Stomach (tissue), 4 donors: ENCODE data around the gene COG2.

Experiments
- EP300 ChIP-seq: sonication (generic); formaldehyde crosslinking; IDR thresholded peaks from one replicate; pipeline ENCODE4 v1.6.1; 2017; ENCODE audit warnings: antibody characterized with exemption
- POLR2A ChIP-seq, 4 donors: fragments of 450-650 bp; IDR thresholded peaks; one replicate each; pipeline ENCODE4 v1.6.1; 2016; ENCODE audit warnings: antibody characterized with exemption in 4 of 4, control low read depth in 2 of 4, mild to moderate bottlenecking in 1 of 4, moderate library complexity in 1 of 4
- TF ChIP-seq, protein P1 (sequence below), 7 experiments: fragments of 450-650 bp in 4 of 7; fragments of 200-600 bp in 3 of 7; sonication (generic) in 3 of 7; IDR thresholded peaks; one replicate each; pipeline ENCODE4 v1.5.1; 2016 to 2019; ENCODE audit warnings: antibody characterized with exemption in 7 of 7, control low read depth in 2 of 7, mild to moderate bottlenecking in 1 of 7

DNA sequence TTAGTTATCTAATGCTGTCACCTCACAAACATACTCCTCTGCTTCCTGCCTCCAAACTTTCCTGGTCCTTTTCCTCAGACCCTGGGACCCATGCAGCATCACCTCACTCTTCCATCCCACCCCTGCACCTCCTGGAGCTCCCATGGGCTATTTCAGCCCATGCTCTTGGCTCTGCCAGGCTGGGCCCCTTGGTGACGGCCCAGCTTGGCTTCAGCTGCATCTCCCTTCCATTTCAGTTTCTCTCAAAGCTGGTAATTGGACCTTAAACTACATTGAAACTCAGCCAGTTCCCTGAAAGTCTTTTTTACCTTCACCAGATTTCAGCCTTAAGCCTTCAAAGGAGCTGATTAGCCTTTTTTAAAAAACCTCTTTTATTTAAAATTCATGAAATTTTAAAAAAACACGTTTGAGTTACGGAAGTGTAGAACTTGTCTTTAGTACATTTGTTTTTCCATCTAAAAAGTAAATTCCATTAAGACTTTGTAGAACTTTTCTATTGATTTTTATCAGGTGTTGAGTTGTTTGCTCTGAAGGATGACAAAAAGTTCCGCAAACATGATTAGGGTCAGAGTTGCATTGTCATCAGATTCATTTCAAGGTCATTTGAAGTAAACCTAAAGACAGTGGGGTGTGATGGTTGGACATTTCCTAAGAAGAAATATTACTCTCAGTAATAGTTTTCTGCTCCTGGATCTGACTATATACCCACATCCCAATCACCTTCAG lies 38.2 kb downstream of the COG2 start:
- TF ChIP-seq POLR2A (IDR thresholded peaks at IDR 0.05) (no peak), EP300 (no peak)
- TF ChIP-seq, protein P1, sequence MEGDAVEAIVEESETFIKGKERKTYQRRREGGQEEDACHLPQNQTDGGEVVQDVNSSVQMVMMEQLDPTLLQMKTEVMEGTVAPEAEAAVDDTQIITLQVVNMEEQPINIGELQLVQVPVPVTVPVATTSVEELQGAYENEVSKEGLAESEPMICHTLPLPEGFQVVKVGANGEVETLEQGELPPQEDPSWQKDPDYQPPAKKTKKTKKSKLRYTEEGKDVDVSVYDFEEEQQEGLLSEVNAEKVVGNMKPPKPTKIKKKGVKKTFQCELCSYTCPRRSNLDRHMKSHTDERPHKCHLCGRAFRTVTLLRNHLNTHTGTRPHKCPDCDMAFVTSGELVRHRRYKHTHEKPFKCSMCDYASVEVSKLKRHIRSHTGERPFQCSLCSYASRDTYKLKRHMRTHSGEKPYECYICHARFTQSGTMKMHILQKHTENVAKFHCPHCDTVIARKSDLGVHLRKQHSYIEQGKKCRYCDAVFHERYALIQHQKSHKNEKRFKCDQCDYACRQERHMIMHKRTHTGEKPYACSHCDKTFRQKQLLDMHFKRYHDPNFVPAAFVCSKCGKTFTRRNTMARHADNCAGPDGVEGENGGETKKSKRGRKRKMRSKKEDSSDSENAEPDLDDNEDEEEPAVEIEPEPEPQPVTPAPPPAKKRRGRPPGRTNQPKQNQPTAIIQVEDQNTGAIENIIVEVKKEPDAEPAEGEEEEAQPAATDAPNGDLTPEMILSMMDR (IDR thresholded peaks at IDR 0.05) = no peak
